ENCODE measurements around the gene MAPRE2.

MAPRE2 gene

GRCh38 chr18:35059280-35059927 is 18.2 kb downstream of the MAPRE2 start:
- DNase-seq: no peak
- Histone ChIP-seq H3K36me3 (ENCODE audit: control insufficient read depth in 4 of 4, insufficient read depth in 4 of 4, low read length in 3 of 4) (peaks cover 0 to 5% (median 3%) of the 10 kb centered on the region in 4 experiments), H3K4me1 (ENCODE audit: control extremely low read depth in 1 of 4, control insufficient read depth in 4 of 4, insufficient read depth in 4 of 4, low read length in 3 of 4) (peaks cover 0 to 2% (median 0%) of the 10 kb centered on the region in 4 experiments), H3K9me3 (ENCODE audit: control extremely low read depth in 1 of 5, control insufficient read depth in 4 of 5, insufficient read depth in 2 of 5, low read depth in 1 of 5, low read length in 4 of 5) (peaks cover 0 to 1% (median 0%) of the 10 kb centered on the region in 5 experiments), H3K4me3 (ENCODE audit: control insufficient read depth in 1 of 7, extremely low read depth in 1 of 7, insufficient read depth in 4 of 7, low read depth in 2 of 7, low read length in 6 of 7) (no peak overlapping the region), H3K27ac (ENCODE audit: insufficient read depth in 1 of 2, low read depth in 1 of 2, low read length in 2 of 2, poor library complexity in 1 of 2, severe bottlenecking in 2 of 2) (no peak overlapping the region), H3K27me3 (replicated peaks in 2 of 5; ENCODE audit: control insufficient read depth in 4 of 5, insufficient read depth in 5 of 5, low read length in 4 of 5) (no peaks in the 10 kb centered on the region)
- CTCF ChIA-PET: interaction anchor here (1.0 to 3.4 kb wide), 10 partner anchors 9 to 85 kb away, joined by 3 to 19 read pairs (median 6); partner anchors contain the start of gene MAPRE2
- 96% methylated on average over 5 of the region's 5 CpGs for WGBS (ENCODE audit: insufficient coverage)
- POLR2A ChIA-PET: interaction anchor here (0.6 to 1.6 kb wide), 3 partner anchors 10 to 373 kb away, joined by 3 read pairs; no protein-coding TSS in a partner anchor

- Histone ChIP-seq H3K4me3 (ENCODE audit: control insufficient read depth in 1 of 7, extremely low read depth in 1 of 7, insufficient read depth in 4 of 7, low read depth in 2 of 7, low read length in 6 of 7) (no peak overlapping the region), H3K36me3 (ENCODE audit: control insufficient read depth in 4 of 4, insufficient read depth in 4 of 4, low read length in 3 of 4) (peaks cover 0 to 5% (median under 1%) of the 10 kb centered on the region in 4 experiments), H3K9me3 (ENCODE audit: control extremely low read depth in 1 of 5, control insufficient read depth in 4 of 5, insufficient read depth in 2 of 5, low read depth in 1 of 5, low read length in 4 of 5) (no peaks in the 10 kb centered on the region), H3K27ac (ENCODE audit: insufficient read depth in 1 of 2, low read depth in 1 of 2, low read length in 2 of 2, poor library complexity in 1 of 2, severe bottlenecking in 2 of 2) (no peak overlapping the region), H3K4me1 (ENCODE audit: control extremely low read depth in 1 of 4, control insufficient read depth in 4 of 4, insufficient read depth in 4 of 4, low read length in 3 of 4) (peaks cover 0 to 2% (median 0%) of the 10 kb centered on the region in 4 experiments), H3K27me3 (replicated peaks in 2 of 5; ENCODE audit: control insufficient read depth in 4 of 5, insufficient read depth in 5 of 5, low read length in 4 of 5) (no peaks in the 10 kb centered on the region)
- ChIA-PET POLR2A (interaction anchor here (0.9 kb wide), 1 partner anchor 35 kb away, joined by 3 read pairs; no protein-coding TSS in a partner anchor), CTCF (interaction anchor here (0.6 to 3.4 kb wide), 11 partner anchors 10 to 1167 kb away, joined by 4 to 19 read pairs (median 6); partner anchors contain the start of gene MAPRE2)
- WGBS (ENCODE audit: insufficient coverage): 96% methylated on average over 8 of the region's 9 CpGs
- DNase-seq: no peak
These were observed 19.1 kb downstream of the MAPRE2 start for GRCh38 chr18:35060122-35060815.

- Histone ChIP-seq H3K27me3 (replicated peaks in 2 of 5; ENCODE audit: control insufficient read depth in 4 of 5, insufficient read depth in 5 of 5, low read length in 4 of 5) (no peaks in the 10 kb centered on the region), H3K4me3 (ENCODE audit: control insufficient read depth in 1 of 7, extremely low read depth in 1 of 7, insufficient read depth in 4 of 7, low read depth in 2 of 7, low read length in 6 of 7) (no peak overlapping the region), H3K36me3 (ENCODE audit: control insufficient read depth in 4 of 4, insufficient read depth in 4 of 4, low read length in 3 of 4) (peaks cover 0 to 5% (median 0%) of the 10 kb centered on the region in 4 experiments), H3K27ac (ENCODE audit: insufficient read depth in 1 of 2, low read depth in 1 of 2, low read length in 2 of 2, poor library complexity in 1 of 2, severe bottlenecking in 2 of 2) (no peak overlapping the region), H3K9me3 (ENCODE audit: control extremely low read depth in 1 of 5, control insufficient read depth in 4 of 5, insufficient read depth in 2 of 5, low read depth in 1 of 5, low read length in 4 of 5) (no peaks in the 10 kb centered on the region), H3K4me1 (ENCODE audit: control extremely low read depth in 1 of 4, control insufficient read depth in 4 of 4, insufficient read depth in 4 of 4, low read length in 3 of 4) (peaks cover 0 to 2% (median 0%) of the 10 kb centered on the region in 4 experiments)
- CTCF ChIA-PET: interaction anchor here (1.5 to 3.4 kb wide), 4 partner anchors 11 to 59 kb away, joined by 4 to 19 read pairs (median 10); no protein-coding TSS in a partner anchor
- no peak for DNase-seq
- WGBS (ENCODE audit: insufficient coverage): 100% methylated on average over 4 of the region's 7 CpGs
- POLR2A ChIA-PET: no interaction called here
These were observed 20.1 kb downstream of the MAPRE2 start for GRCh38 chr18:35061336-35061735.

- H3K27ac ChIP-seq (ENCODE audit: insufficient read depth in 1 of 2, low read depth in 1 of 2, low read length in 2 of 2, poor library complexity in 1 of 2, severe bottlenecking in 2 of 2): no peak overlapping the region
- CTCF ChIA-PET: interaction anchor here (3.1 to 3.4 kb wide), 2 partner anchors 12 to 15 kb away, joined by 13 to 19 read pairs; no protein-coding TSS in a partner anchor
- 93% methylated on average over 5 of the region's 7 CpGs for WGBS (ENCODE audit: insufficient coverage)
- no peaks in the 10 kb centered on the region for H3K27me3 ChIP-seq (replicated peaks in 2 of 5; ENCODE audit: control insufficient read depth in 4 of 5, insufficient read depth in 5 of 5, low read length in 4 of 5)
- peaks cover 0 to 3% (median 0%) of the 10 kb centered on the region in 4 experiments for H3K36me3 ChIP-seq (ENCODE audit: control insufficient read depth in 4 of 4, insufficient read depth in 4 of 4, low read length in 3 of 4)
- no peak for DNase-seq
- H3K4me3 ChIP-seq (ENCODE audit: control insufficient read depth in 1 of 7, extremely low read depth in 1 of 7, insufficient read depth in 4 of 7, low read depth in 2 of 7, low read length in 6 of 7): no peak overlapping the region
- peaks cover 0 to 2% (median 0%) of the 10 kb centered on the region in 4 experiments for H3K4me1 ChIP-seq (ENCODE audit: control extremely low read depth in 1 of 4, control insufficient read depth in 4 of 4, insufficient read depth in 4 of 4, low read length in 3 of 4)
- POLR2A ChIA-PET: no interaction called here
- no peaks in the 10 kb centered on the region for H3K9me3 ChIP-seq (ENCODE audit: control extremely low read depth in 1 of 5, control insufficient read depth in 4 of 5, insufficient read depth in 2 of 5, low read depth in 1 of 5, low read length in 4 of 5)
These were observed 20.6 kb downstream of the MAPRE2 start for GRCh38 chr18:35061804-35062203.

GRCh38 chr18:35062408-35062807 is 21.2 kb downstream of the MAPRE2 start:
- no peak overlapping the region for H3K27ac ChIP-seq (ENCODE audit: insufficient read depth in 1 of 2, low read depth in 1 of 2, low read length in 2 of 2, poor library complexity in 1 of 2, severe bottlenecking in 2 of 2)
- WGBS (ENCODE audit: insufficient coverage): 100% methylated on average over 3 of the region's 5 CpGs
- peaks cover 0 to 7% (median under 1%) of the 10 kb centered on the region in 4 experiments for H3K4me1 ChIP-seq (ENCODE audit: control extremely low read depth in 1 of 4, control insufficient read depth in 4 of 4, insufficient read depth in 4 of 4, low read length in 3 of 4)
- H3K4me3 ChIP-seq (ENCODE audit: control insufficient read depth in 1 of 7, extremely low read depth in 1 of 7, insufficient read depth in 4 of 7, low read depth in 2 of 7, low read length in 6 of 7): no peak overlapping the region
- POLR2A ChIA-PET: no interaction called here
- no peaks in the 10 kb centered on the region for H3K27me3 ChIP-seq (replicated peaks in 2 of 5; ENCODE audit: control insufficient read depth in 4 of 5, insufficient read depth in 5 of 5, low read length in 4 of 5)
- H3K36me3 ChIP-seq (ENCODE audit: control insufficient read depth in 4 of 4, insufficient read depth in 4 of 4, low read length in 3 of 4): peaks cover 0 to 2% (median 0%) of the 10 kb centered on the region in 4 experiments
- H3K9me3 ChIP-seq (ENCODE audit: control extremely low read depth in 1 of 5, control insufficient read depth in 4 of 5, insufficient read depth in 2 of 5, low read depth in 1 of 5, low read length in 4 of 5): no peaks in the 10 kb centered on the region
- CTCF ChIA-PET: no interaction called here
- DNase-seq: no peak

- CTCF ChIA-PET: interaction anchor here (0.6 to 1.3 kb wide), 4 partner anchors 57 to 109 kb away, joined by 3 to 4 read pairs (median 4); no protein-coding TSS in a partner anchor
- Histone ChIP-seq H3K4me3 (ENCODE audit: control insufficient read depth in 1 of 7, extremely low read depth in 1 of 7, insufficient read depth in 4 of 7, low read depth in 2 of 7, low read length in 6 of 7) (no peak overlapping the region), H3K9me3 (ENCODE audit: control extremely low read depth in 1 of 5, control insufficient read depth in 4 of 5, insufficient read depth in 2 of 5, low read depth in 1 of 5, low read length in 4 of 5) (no peaks in the 10 kb centered on the region), H3K27me3 (replicated peaks in 2 of 5; ENCODE audit: control insufficient read depth in 4 of 5, insufficient read depth in 5 of 5, low read length in 4 of 5) (no peaks in the 10 kb centered on the region), H3K27ac (ENCODE audit: insufficient read depth in 1 of 2, low read depth in 1 of 2, low read length in 2 of 2, poor library complexity in 1 of 2, severe bottlenecking in 2 of 2) (no peak overlapping the region), H3K36me3 (ENCODE audit: control insufficient read depth in 4 of 4, insufficient read depth in 4 of 4, low read length in 3 of 4) (peaks cover 0 to 2% (median 0%) of the 10 kb centered on the region in 4 experiments), H3K4me1 (ENCODE audit: control extremely low read depth in 1 of 4, control insufficient read depth in 4 of 4, insufficient read depth in 4 of 4, low read length in 3 of 4) (peaks cover 0 to 8% (median 2%) of the 10 kb centered on the region in 4 experiments)
- DNase-seq: no peak
- WGBS (ENCODE audit: insufficient coverage): no CpG with 5 or more reads among the region's 4 CpGs
- POLR2A ChIA-PET: interaction anchor here (0.6 kb wide), 1 partner anchor 25 kb away, joined by 3 read pairs; no protein-coding TSS in a partner anchor
These were observed 22.9 kb downstream of the MAPRE2 start for GRCh38 chr18:35063875-35064690.

Measured in common myeloid progenitor, CD34-positive (primary cell).